ENCODE results near the gene TBC1D16.
A peak's percentile ranks its signal among the peaks of the same experiment; 100 is the strongest.

TBC1D16 gene

GRCh38 chr17:80025796-80026195 is 9.9 kb downstream of the TBC1D16 start:
- no peak for DNase-seq (ENCODE audit: low read depth)

- no peak for DNase-seq (ENCODE audit: low read depth)
Observed at GRCh38 chr17:80025140-80025539, 10.5 kb downstream of the TBC1D16 start.

- no peak for DNase-seq (ENCODE audit: low read depth)
Observed at GRCh38 chr17:80024206-80024972, 11.3 kb downstream of the TBC1D16 start.

- DNase-seq (ENCODE audit: low read depth): no peak
Observed at GRCh38 chr17:80023481-80024205, 12.0 kb downstream of the TBC1D16 start.

- no peak for DNase-seq (ENCODE audit: low read depth)
Observed at GRCh38 chr17:80021600-80021999, 14.1 kb downstream of the TBC1D16 start.

- no peak for DNase-seq (ENCODE audit: low read depth)
Observed at GRCh38 chr17:80018917-80019651, 16.6 kb downstream of the TBC1D16 start.

GRCh38 chr17:80017226-80018010 is 18.3 kb downstream of the TBC1D16 start:
- DNase-seq (ENCODE audit: low read depth): no peak

GRCh38 chr17:80012765-80013741 is 22.6 kb downstream of the TBC1D16 start:
- DNase-seq (ENCODE audit: low read depth): no peak

- no peak for DNase-seq (ENCODE audit: low read depth)
Observed at GRCh38 chr17:80011989-80012555, 23.6 kb downstream of the TBC1D16 start.

GRCh38 chr17:80010283-80010858 is 25.3 kb downstream of the TBC1D16 start:
- DNase-seq (ENCODE audit: low read depth): no peak

GRCh38 chr17:80009391-80010282 is 26.0 kb downstream of the TBC1D16 start:
- DNase-seq (ENCODE audit: low read depth): no peak

- no peak for DNase-seq (ENCODE audit: low read depth)
Observed at GRCh38 chr17:80008848-80009247, 26.8 kb downstream of the TBC1D16 start.

GRCh38 chr17:80008383-80008840 is 27.3 kb downstream of the TBC1D16 start:
- peak; percentile 68 for DNase-seq (ENCODE audit: low read depth)

GRCh38 chr17:80007939-80008338 is 27.7 kb downstream of the TBC1D16 start:
- no peak for DNase-seq (ENCODE audit: low read depth)

- DNase-seq (ENCODE audit: low read depth): no peak
Observed at GRCh38 chr17:80006811-80007752, 28.6 kb downstream of the TBC1D16 start.

- no peak for DNase-seq (ENCODE audit: low read depth)
Observed at GRCh38 chr17:80006339-80006720, 29.3 kb downstream of the TBC1D16 start.
